Adipocyte (in vitro differentiated cells): ENCODE measurements around the gene C3orf70.
A peak's percentile ranks its signal among the peaks of the same experiment; 100 is the strongest.

Source experiments
- DNase-seq: peaks from one replicate; pipeline ENCODE4 v3.0.0-alpha.2; 2015; ENCODE audit warnings: low read depth
- H3K27me3 ChIP-seq: replicated peaks from 2 replicates; pipeline ENCODE4 v1.7.0; 2013; ENCODE audit warnings: mild to moderate bottlenecking, low read length, moderate library complexity; ENCODE audit not compliant: control insufficient read depth, insufficient read depth
- H3K36me3 ChIP-seq: 2 replicates; pipeline ENCODE4 v1.7.0; 2013; ENCODE audit warnings: low read length, mild to moderate bottlenecking, moderate library complexity; ENCODE audit not compliant: control insufficient read depth, insufficient read depth, severe bottlenecking
- H3K4me1 ChIP-seq: 2 replicates; pipeline ENCODE4 v1.7.0; 2013; ENCODE audit warnings: mild to moderate bottlenecking, low read length, moderate library complexity; ENCODE audit not compliant: control insufficient read depth, insufficient read depth
- H3K4me3 ChIP-seq: 2 replicates; pipeline ENCODE4 v1.7.0; 2013; ENCODE audit warnings: mild to moderate bottlenecking, low read length, moderate library complexity
- H3K9ac ChIP-seq: 2 replicates; pipeline ENCODE4 v1.7.0; 2013; ENCODE audit warnings: mild to moderate bottlenecking, low read length, moderate library complexity
- H3K9me3 ChIP-seq: 2 replicates; pipeline ENCODE4 v1.7.0; 2013; ENCODE audit warnings: mild to moderate bottlenecking, low read length, moderate library complexity; ENCODE audit not compliant: control insufficient read depth

The C3orf70 gene

DNA sequence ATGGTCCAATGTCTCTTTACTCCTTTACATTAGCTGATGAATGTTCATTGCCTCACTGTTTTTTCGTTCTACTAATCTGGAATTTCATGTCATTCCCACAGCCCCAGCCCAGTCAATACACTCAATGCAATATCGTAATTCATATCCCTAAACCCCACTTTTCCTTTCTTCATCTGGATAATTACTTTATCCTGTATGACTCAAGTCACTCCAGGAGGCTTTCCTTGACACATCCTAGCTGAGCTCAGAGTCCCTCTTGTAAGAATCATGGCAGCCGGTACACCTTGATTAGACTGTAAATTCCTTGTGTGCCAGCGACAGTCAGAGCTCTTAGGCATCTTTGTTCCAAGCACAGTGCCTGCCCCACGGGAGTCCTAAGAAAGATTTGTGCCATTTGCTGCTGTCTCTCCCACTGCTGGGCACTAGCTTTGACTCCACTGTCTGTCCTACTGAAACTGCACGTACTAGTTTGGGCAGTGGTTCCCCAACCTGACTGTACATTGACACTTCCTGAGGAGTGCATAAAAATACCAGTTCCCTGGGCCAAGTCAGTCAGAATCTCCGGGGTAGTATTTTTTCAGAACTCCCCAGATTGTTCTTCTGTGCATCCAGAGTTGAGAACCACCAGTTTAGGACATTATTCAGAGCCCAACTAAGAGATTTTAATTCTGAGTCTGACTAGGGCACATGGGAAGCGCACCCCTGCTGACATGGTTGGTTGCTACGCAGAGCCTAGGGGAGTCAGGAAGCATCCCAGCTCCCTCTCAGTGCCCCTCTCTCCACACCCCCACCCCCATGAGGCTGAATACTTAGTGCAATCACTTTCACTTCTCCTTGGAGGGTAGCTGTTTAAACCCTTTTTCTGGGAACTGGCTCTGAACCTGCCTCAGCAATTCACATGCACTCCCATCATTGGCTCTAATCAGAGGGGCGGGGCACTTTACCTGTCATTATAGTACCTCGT is 19.5 kb upstream of the C3orf70 start:
- Histone ChIP-seq H3K9me3 (no peaks in the 10 kb centered on the region), H3K9ac (no peak overlapping the region), H3K4me1 (peaks cover 15% of the 10 kb centered on the region), H3K27me3 (no peaks in the 10 kb centered on the region), H3K36me3 (no peaks in the 10 kb centered on the region), H3K4me3 (no peak overlapping the region)
- no peak for DNase-seq

DNA sequence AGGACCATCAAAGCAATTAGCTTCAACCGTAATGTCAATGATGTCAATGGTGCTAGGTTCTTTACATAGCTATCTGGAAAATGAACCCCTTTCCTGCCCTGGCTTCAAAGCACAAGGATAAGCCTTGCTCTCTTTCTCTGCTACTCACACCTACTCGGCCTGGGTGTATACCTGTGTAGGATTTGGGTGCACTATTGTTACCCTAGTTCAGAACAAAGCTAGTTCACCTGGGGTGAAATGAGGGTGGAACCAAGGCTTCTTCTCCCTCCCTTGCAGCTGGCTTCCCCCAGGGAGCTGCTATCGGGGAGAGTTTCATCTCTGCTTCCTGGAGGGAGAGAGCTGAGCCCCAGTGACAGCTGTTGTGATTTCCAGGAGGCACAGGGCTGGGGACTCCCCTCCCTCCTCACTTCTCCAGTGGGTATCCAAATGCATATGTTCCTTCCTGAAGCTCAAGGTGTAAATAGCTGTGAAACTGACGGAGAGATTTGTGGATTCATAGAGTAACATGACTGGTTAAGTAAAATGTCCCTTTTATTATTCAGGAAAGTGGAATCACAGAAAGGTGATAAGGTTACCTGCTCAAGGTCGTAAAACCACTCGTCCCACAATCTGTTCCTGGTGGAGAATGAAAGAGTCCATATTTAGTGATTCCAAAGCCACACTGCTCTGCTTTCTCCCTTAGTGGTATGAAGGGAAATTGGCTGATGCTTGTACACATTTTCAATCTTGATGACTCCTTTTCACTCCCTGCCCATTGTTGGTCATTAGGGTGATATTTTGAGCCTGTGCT is 11.8 kb upstream of the C3orf70 start:
- H3K9me3 ChIP-seq, result no peaks in the 10 kb centered on the region
- H3K9ac ChIP-seq, result no peak overlapping the region
- peaks cover 19% of the 10 kb centered on the region for H3K4me1 ChIP-seq
- no peaks in the 10 kb centered on the region for H3K36me3 ChIP-seq
- H3K27me3 ChIP-seq, result peaks cover 6% of the 10 kb centered on the region
- DNase-seq, result no peak
- H3K4me3 ChIP-seq, result no peak overlapping the region

DNA sequence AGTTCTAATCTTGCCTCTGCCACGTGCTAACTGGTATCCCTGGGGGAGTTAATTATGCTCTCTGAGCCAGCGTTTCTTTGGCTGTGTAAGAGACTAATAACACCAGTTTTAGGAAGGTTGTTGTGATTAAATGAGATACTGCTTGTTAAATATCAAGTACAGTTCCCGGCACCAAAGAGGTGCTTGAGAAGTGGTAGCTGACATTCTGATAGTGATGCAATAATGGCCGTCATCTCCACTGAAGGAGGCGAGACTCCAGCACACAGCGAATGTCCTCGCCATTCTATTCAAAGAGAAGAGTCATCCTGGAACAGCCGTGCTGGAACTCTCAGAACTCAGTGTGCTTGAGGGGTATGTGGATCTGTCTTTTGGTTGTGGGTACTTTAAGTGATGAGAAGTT is 9.8 kb upstream of the C3orf70 start:
- no peak for DNase-seq
- Histone ChIP-seq H3K27me3 (peaks cover 18% of the 10 kb centered on the region), H3K36me3 (no peaks in the 10 kb centered on the region), H3K9ac (no peak overlapping the region), H3K4me3 (no peak overlapping the region), H3K9me3 (no peaks in the 10 kb centered on the region), H3K4me1 (peaks cover 19% of the 10 kb centered on the region)

DNA sequence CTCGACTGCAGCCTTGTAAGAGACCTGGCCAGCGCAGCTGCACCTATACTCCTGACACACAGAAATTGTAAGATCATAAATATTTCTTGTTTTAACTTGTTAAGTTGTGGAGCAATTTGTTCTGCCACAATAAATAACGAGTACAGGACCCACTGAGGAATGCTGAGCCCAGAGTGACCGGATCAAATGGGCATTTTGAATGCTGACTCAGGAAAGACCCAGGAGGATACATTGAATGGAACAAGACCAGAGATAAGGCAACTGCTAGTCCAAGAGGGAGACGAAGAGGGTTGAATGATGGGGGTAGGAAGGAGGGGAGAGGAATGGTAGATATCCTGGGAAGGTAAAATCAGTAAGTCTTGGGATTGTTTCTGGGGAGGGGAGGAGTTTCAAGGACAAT is 8.9 kb upstream of the C3orf70 start:
- no peak overlapping the region for H3K4me3 ChIP-seq
- DNase-seq, result no peak
- no peaks in the 10 kb centered on the region for H3K36me3 ChIP-seq
- H3K27me3 ChIP-seq, result peaks cover 26% of the 10 kb centered on the region
- no peak overlapping the region for H3K9ac ChIP-seq
- H3K4me1 ChIP-seq, result peaks cover 19% of the 10 kb centered on the region
- H3K9me3 ChIP-seq, result no peaks in the 10 kb centered on the region

DNA sequence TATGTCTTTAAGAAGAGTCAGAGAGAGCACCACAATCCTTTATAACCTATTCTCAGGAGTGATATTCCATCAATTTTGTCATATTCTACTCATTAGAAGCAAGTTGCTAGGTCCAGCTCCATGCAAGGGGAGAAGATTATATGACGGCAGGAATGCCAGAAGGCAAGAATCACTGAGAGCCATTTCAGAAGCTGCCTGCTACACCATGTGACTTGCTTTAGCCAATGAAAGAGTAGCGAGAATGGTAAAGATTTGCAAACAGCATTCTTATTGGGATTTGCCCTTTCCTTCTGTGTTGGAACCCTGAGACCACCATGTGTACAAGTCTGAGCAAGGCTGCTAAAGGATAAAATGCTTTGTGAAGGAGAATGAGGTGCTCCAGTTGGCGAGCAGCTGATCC is 4.5 kb upstream of the C3orf70 start:
- Histone ChIP-seq H3K4me1 (peaks cover 22% of the 10 kb centered on the region), H3K9ac (no peak overlapping the region), H3K9me3 (no peaks in the 10 kb centered on the region), H3K27me3 (peaks cover 26% of the 10 kb centered on the region), H3K4me3 (no peak overlapping the region), H3K36me3 (no peaks in the 10 kb centered on the region)
- no peak for DNase-seq

DNA sequence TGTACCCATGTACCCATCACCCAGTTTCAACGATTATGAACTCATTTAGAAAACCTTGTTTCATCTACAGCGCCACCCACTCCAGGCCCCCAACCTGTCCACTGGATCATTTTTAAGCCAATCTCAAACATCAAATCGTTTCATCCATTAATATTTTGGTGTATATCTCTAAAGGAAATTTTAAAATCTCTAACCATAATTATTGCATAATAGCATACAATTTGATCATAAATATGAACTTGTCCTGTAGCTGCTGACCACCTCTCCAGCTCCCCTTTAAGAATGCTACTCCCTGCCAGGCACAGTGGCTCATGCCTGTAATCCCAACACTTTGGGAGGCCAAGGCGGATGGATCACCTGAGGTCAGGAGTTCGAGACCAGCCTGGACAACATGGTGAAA is 2.8 kb upstream of the C3orf70 start:
- peaks cover 21% of the 10 kb centered on the region for H3K4me1 ChIP-seq

DNA sequence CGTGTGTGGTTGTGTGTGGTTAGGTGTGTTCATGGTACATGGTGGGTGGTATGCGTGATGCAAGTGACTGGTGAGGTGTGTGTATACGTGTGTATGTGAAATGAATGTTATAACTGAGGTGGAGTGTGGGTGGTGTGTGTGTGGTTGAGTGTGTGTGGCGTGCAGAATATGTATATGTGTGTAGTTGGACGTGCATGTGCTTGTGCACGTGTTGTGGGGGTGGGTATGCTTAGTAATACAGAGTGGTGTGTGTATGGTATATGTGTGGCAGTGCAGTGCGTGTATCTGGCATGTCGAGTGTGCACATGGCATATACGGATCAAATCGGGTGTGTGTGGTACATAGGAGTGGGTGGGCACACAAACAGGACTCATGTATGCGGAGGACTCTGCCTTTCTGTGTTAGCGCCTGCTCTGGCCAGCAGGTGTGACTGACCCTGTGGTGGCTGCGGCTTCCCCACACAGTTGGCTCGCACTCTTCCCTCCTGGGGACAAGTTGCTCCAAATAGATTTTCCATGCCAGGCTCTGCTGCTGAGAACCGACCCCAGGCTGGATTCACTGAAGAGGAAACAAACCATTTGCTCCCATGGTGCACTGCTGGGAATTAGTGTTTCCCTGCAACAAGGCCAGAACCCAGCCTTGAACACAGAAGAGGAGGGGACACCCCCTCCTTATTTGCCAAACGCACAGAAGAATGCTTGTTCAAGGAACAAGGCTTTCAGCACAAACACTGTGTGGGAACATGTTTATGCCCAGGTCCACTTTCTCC is 1.2 kb upstream of the C3orf70 start:
- Histone ChIP-seq H3K4me1 (peaks cover 24% of the 10 kb centered on the region), H3K9ac (no peak overlapping the region), H3K4me3 (no peak overlapping the region), H3K27me3 (peaks cover 18% of the 10 kb centered on the region), H3K36me3 (no peaks in the 10 kb centered on the region), H3K9me3 (no peaks in the 10 kb centered on the region)
- DNase-seq, result no peak

More for the DNA sequence above, 2.8 kb upstream of the C3orf70 start:
- Histone ChIP-seq H3K36me3 (no peaks in the 10 kb centered on the region), H3K9ac (no peak overlapping the region), H3K4me3 (no peak overlapping the region), H3K9me3 (no peaks in the 10 kb centered on the region), H3K27me3 (peaks cover 20% of the 10 kb centered on the region)
- no peak for DNase-seq

DNA sequence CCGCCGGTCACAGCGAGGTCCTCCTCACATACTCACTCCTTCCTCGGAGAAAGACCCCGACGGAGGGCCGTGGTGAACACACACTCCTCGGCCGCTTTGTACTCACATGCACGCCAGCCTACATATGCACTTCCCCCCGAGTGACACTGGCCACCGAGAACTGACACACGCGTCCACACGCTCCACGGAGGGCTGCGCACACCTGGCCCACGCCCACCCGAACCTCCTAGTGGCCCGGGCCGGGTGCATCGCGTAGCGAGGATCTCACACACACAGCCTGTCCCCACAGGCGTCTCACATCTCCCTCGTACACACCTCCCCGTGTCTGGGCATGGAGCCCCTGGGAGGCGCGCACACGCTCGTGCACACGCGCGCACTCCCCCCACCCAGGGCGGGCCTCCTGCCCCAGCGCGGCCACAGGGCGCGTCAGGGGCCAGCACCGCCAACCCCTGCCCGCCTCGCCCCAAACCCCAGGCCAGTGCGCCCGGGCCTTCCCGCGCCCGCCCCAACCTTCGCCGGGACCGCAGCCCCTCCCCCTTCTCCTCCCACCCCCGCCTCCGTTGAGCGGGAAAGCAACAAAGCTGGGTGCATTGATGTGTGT is 411 bp upstream of the C3orf70 start:
- Histone ChIP-seq H3K9ac (peak overlapping the region; percentile 77), H3K27me3 (peaks cover 11% of the 10 kb centered on the region), H3K4me3 (peak overlapping the region; percentile 87), H3K36me3 (no peaks in the 10 kb centered on the region), H3K4me1 (peaks cover 24% of the 10 kb centered on the region), H3K9me3 (no peaks in the 10 kb centered on the region)
- DNase-seq, result no peak

DNA sequence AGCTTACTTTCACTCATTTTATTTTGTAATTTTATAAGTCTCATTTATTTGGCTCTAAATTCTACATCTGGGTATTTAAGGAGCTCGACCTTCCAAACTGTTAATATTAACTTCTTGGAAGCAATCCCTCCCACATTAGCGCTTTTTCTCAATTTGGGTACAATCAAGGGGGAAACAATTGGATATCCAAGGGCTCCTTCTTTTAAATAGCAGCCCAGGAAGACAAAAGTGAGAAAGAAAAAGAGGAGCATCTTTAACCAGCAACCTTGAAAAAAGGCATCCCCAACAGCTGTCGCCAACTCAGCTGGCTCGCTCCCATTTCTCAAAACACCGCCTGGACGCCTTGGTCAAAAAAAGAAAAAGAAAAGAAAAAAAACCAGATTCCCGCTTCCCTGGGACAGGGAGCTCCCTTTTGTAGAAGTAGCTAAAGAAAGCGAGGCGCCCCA is 873 bp downstream of the C3orf70 start:
- H3K4me3 ChIP-seq, result peak overlapping the region; percentile 87
- H3K27me3 ChIP-seq, result peaks cover 1% of the 10 kb centered on the region
- peaks cover 24% of the 10 kb centered on the region for H3K4me1 ChIP-seq
- H3K9ac ChIP-seq, result peak overlapping the region; percentile 77
- no peaks in the 10 kb centered on the region for H3K9me3 ChIP-seq
- H3K36me3 ChIP-seq, result no peaks in the 10 kb centered on the region
- no peak for DNase-seq

DNA sequence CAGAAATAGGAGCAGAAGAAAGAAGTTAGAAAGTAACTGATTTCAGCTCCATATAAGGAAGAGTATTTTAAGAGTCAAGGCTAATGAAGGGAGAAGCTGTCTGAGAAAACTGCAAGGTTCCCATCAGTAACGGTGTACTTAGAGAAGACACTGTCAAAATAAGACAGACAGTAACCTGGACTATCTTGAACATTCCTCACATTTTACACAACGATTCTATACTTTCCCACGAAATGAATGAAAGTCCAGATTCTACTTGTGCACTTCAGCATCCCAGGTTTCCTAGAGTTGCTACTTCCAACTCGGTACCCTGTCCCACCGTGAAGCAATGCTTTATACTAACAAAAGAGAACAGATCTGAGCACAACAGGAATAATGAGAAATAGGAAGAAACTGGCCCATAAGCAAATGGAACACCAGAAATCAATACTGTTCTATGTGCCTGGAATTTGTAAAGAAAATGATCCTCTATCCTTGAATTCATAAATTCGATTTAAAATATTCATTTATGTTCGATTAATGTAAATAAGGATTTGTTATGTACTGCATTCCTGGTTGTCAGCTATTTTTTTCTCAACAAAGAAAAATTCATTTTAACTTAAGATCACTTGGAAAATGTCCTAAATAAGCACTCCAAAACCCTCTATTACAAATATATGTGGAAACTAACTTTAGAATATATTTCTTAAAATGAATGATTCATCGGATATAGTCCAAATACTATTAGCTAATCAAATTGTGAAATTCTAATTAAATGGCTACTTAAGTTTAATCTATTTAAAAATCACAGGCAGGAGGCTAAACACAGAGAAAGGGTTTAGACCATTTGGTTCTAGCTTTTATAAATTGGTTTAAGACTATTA is 1.5 kb downstream of the C3orf70 start:
- no peaks in the 10 kb centered on the region for H3K36me3 ChIP-seq
- DNase-seq, result no peak
- peak overlapping the region; percentile 77 for H3K9ac ChIP-seq
- H3K4me3 ChIP-seq, result peak overlapping the region; percentile 87
- H3K9me3 ChIP-seq, result no peaks in the 10 kb centered on the region
- H3K27me3 ChIP-seq, result no peaks in the 10 kb centered on the region
- H3K4me1 ChIP-seq, result peaks cover 24% of the 10 kb centered on the region
